ENCODE data around the gene MAT2B.

Gene MAT2B

DNA sequence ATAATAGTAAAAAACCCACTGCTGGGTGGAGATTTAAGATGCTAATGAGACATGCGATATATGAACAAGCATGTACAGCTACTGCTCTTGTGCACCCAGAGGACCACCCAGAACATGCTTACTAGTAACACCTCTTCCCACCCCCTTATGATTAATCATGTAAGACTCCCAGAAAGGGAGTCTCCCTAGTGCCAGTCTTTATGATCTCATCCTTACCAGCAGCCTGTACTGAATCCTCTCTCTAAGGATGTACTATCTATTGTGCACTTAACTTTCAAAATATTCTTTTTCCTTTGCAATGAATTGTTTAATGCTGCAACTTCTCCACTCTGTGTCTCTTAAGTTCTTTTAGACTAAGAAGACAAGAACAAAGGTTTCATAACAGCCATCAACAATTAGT lies 9.1 kb upstream of the MAT2B start:
- Histone ChIP-seq H3F3A (ENCODE audit: insufficient read depth, low read length) (no peaks in the 10 kb centered on the region), H3K9me2 (ENCODE audit: low read depth, low read length) (no peaks in the 10 kb centered on the region), H3K36me3 (ENCODE audit: insufficient read depth, low read length) (peaks cover 19% of the 10 kb centered on the region), H4K20me1 (ENCODE audit: insufficient read depth, low read length) (no peaks in the 10 kb centered on the region), H3K27me3 (ENCODE audit: insufficient read depth, low read length) (no peaks in the 10 kb centered on the region), H3K4me1 (ENCODE audit: insufficient read depth, low read length, severe bottlenecking) (no peaks in the 10 kb centered on the region), H3K79me2 (ENCODE audit: insufficient read depth, low read length) (no peaks in the 10 kb centered on the region), H3K4me3 (ENCODE audit: low read depth, low read length, poor library complexity, severe bottlenecking) (no peak overlapping the region), H3K4me2 (ENCODE audit: low read length) (no peak overlapping the region), H3K9me3 (ENCODE audit: low read length) (no peaks in the 10 kb centered on the region), H2AFZ (ENCODE audit: low read length) (no peak overlapping the region), H3K27ac (ENCODE audit: low read depth, low read length, poor library complexity, severe bottlenecking) (no peak overlapping the region), H3K9ac (ENCODE audit: low read length) (no peak overlapping the region)
- TF ChIP-seq CTCF (IDR thresholded peaks at IDR 0.05; ENCODE audit: low read length) (no peak), EZH2 (IDR thresholded peaks at IDR 0.05; ENCODE audit: borderline replicate concordance, low read length) (no peak)

DNA sequence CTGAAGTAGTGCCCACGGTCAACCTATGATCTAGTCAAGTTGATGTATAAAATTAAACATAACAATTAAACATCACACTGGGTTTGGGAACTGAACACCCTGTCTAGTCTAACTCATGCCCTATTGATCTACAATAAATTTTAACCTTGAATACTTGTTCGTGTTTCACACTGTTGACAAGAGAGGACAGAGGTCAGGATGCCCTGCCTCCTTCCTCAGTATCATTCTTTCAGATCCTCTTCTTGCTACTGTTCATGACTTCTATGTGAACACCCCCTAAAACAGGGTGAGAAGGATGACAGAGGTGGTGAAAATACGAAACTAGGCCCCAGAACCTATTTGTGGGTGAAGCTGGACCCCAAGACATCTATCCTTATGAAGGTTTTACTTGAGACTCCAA lies 8.1 kb upstream of the MAT2B start:
- no peak overlapping the region for H3K4me2 ChIP-seq (ENCODE audit: low read length)
- H2AFZ ChIP-seq (ENCODE audit: low read length) = no peak overlapping the region
- H3K36me3 ChIP-seq (ENCODE audit: insufficient read depth, low read length) = peaks cover 12% of the 10 kb centered on the region
- no peaks in the 10 kb centered on the region for H3K79me2 ChIP-seq (ENCODE audit: insufficient read depth, low read length)
- H3K27me3 ChIP-seq (ENCODE audit: insufficient read depth, low read length) = no peaks in the 10 kb centered on the region
- no peak overlapping the region for H3K9ac ChIP-seq (ENCODE audit: low read length)
- H3K9me3 ChIP-seq (ENCODE audit: low read length) = no peaks in the 10 kb centered on the region
- H3K27ac ChIP-seq (ENCODE audit: low read depth, low read length, poor library complexity, severe bottlenecking) = no peak overlapping the region
- no peaks in the 10 kb centered on the region for H4K20me1 ChIP-seq (ENCODE audit: insufficient read depth, low read length)
- H3K4me1 ChIP-seq (ENCODE audit: insufficient read depth, low read length, severe bottlenecking) = no peaks in the 10 kb centered on the region
- H3K4me3 ChIP-seq (ENCODE audit: low read depth, low read length, poor library complexity, severe bottlenecking) = no peak overlapping the region
- H3F3A ChIP-seq (ENCODE audit: insufficient read depth, low read length) = no peaks in the 10 kb centered on the region
- TF ChIP-seq CTCF (IDR thresholded peaks at IDR 0.05; ENCODE audit: low read length) = no peak
- no peaks in the 10 kb centered on the region for H3K9me2 ChIP-seq (ENCODE audit: low read depth, low read length)

GRCh38 chr5:163498886-163499285 lies 6.5 kb upstream of the MAT2B start:
- no peak overlapping the region for H3K4me2 ChIP-seq (ENCODE audit: low read length)
- H3K36me3 ChIP-seq (ENCODE audit: insufficient read depth, low read length) = no peaks in the 10 kb centered on the region
- no peak overlapping the region for H3K27ac ChIP-seq (ENCODE audit: low read depth, low read length, poor library complexity, severe bottlenecking)
- H3K4me3 ChIP-seq (ENCODE audit: low read depth, low read length, poor library complexity, severe bottlenecking) = no peak overlapping the region
- H3K27me3 ChIP-seq (ENCODE audit: insufficient read depth, low read length) = no peaks in the 10 kb centered on the region
- no peaks in the 10 kb centered on the region for H3K79me2 ChIP-seq (ENCODE audit: insufficient read depth, low read length)
- no peaks in the 10 kb centered on the region for H4K20me1 ChIP-seq (ENCODE audit: insufficient read depth, low read length)
- no peak overlapping the region for H2AFZ ChIP-seq (ENCODE audit: low read length)
- H3K9ac ChIP-seq (ENCODE audit: low read length) = no peak overlapping the region
- no peaks in the 10 kb centered on the region for H3F3A ChIP-seq (ENCODE audit: insufficient read depth, low read length)
- no peaks in the 10 kb centered on the region for H3K9me3 ChIP-seq (ENCODE audit: low read length)
- no peaks in the 10 kb centered on the region for H3K9me2 ChIP-seq (ENCODE audit: low read depth, low read length)
- H3K4me1 ChIP-seq (ENCODE audit: insufficient read depth, low read length, severe bottlenecking) = peaks cover 14% of the 10 kb centered on the region
- no peak for TF ChIP-seq CTCF (IDR thresholded peaks at IDR 0.05; ENCODE audit: low read length)
- TF ChIP-seq EZH2 (IDR thresholded peaks at IDR 0.05; ENCODE audit: borderline replicate concordance, low read length) = no peak
